ENCODE results near the gene ESPL1. TPM values are rescaled to one million over a fixed set of nuclear protein-coding genes. Genes with fewer than 3 reads are reported as not detected.

Gene ESPL1
- total RNA-seq, 2 experiments from 2014 or later = 78.2 to 121 TPM

- Histone ChIP-seq H2AFZ (ENCODE audit: low read length) (no peak overlapping the region), H3K79me2 (ENCODE audit: insufficient read depth, low read depth, low read length) (no peaks in the 10 kb centered on the region), H3K9me2 (ENCODE audit: insufficient read depth, low read length) (no peaks in the 10 kb centered on the region), H3K9me3 (ENCODE audit: low read length) (no peaks in the 10 kb centered on the region), H3K27ac (ENCODE audit: low read depth, low read length, poor library complexity, severe bottlenecking) (no peak overlapping the region), H3K4me2 (ENCODE audit: low read length) (no peak overlapping the region), H3K36me3 (ENCODE audit: insufficient read depth, low read length) (peaks cover 70% of the 10 kb centered on the region), H3K4me3 (ENCODE audit: low read depth, low read length, poor library complexity, severe bottlenecking) (no peak overlapping the region), H3K4me1 (ENCODE audit: insufficient read depth, low read length, poor library complexity, severe bottlenecking) (no peaks in the 10 kb centered on the region), H4K20me1 (ENCODE audit: insufficient read depth, low read length) (no peaks in the 10 kb centered on the region)
- BruUV-seq (replicated peaks) = no TSS peak
- no peak for DNase-seq (ENCODE audit: low spot score)
- POLR2A ChIA-PET = interaction anchor here (1.0 to 1.1 kb wide), 2 partner anchors 9 to 13 kb away, joined by 3 to 5 read pairs; partner anchors contain the start of gene AAAS
- intact Hi-C loops (cut with micrococcal nuclease; ENCODE audit: unreplicated experiment) = no loop called here
- TF ChIP-seq CTCF (conservative IDR thresholded peaks at IDR 0.05; ENCODE audit: low read length) (no peak), EZH2phosphoT487 (IDR thresholded peaks at IDR 0.05; ENCODE audit: borderline replicate concordance, low read depth, low read length) (no peak)
- CTCF ChIA-PET (ENCODE audit: unreplicated experiment) = interaction anchor here (0.6 kb wide), 1 partner anchor 37 kb away, joined by 4 read pairs; no protein-coding TSS in a partner anchor
These were observed 40.2 kb downstream of the ESPL1 start for GRCh38 chr12:53308276-53308675.

- ChIA-PET CTCF (ENCODE audit: unreplicated experiment) (no interaction called here), POLR2A (no interaction called here)
- no peaks in the 10 kb centered on the region for H3K4me1 ChIP-seq (ENCODE audit: insufficient read depth, low read length, poor library complexity, severe bottlenecking)
- H3K79me2 ChIP-seq (ENCODE audit: insufficient read depth, low read depth, low read length) = no peaks in the 10 kb centered on the region
- H3K36me3 ChIP-seq (ENCODE audit: insufficient read depth, low read length) = peaks cover 76% of the 10 kb centered on the region
- no peak overlapping the region for H3K27ac ChIP-seq (ENCODE audit: low read depth, low read length, poor library complexity, severe bottlenecking)
- no peaks in the 10 kb centered on the region for H3K9me2 ChIP-seq (ENCODE audit: insufficient read depth, low read length)
- TF ChIP-seq CTCF (conservative IDR thresholded peaks at IDR 0.05; ENCODE audit: low read length) (no peak), EZH2phosphoT487 (IDR thresholded peaks at IDR 0.05; ENCODE audit: borderline replicate concordance, low read depth, low read length) (no peak)
- no peak overlapping the region for H3K4me2 ChIP-seq (ENCODE audit: low read length)
- intact Hi-C loops (cut with micrococcal nuclease; ENCODE audit: unreplicated experiment) = no loop called here
- H4K20me1 ChIP-seq (ENCODE audit: insufficient read depth, low read length) = no peaks in the 10 kb centered on the region
- no peak for DNase-seq (ENCODE audit: low spot score)
- H2AFZ ChIP-seq (ENCODE audit: low read length) = no peak overlapping the region
- no peaks in the 10 kb centered on the region for H3K9me3 ChIP-seq (ENCODE audit: low read length)
- BruUV-seq (replicated peaks) = no TSS peak
- no peak overlapping the region for H3K4me3 ChIP-seq (ENCODE audit: low read depth, low read length, poor library complexity, severe bottlenecking)
These were observed 45.9 kb downstream of the ESPL1 start for GRCh38 chr12:53313996-53314395.

Data from OCI-LY7 (cell line).